Stomach (tissue), 9 donors: ENCODE results near the gene ACTN1. TPM values are rescaled to one million over a fixed set of nuclear protein-coding genes. Genes with fewer than 3 reads are reported as not detected.

ENCODE experiments used
- DNase-seq, 2 donors: peaks; one replicate each; pipeline versions ENCODE4 v3.0.0 to v3.0.0-alpha.2; 2013 to 2019
- H3K27ac ChIP-seq, 5 donors: fragments of 200-600 bp in 4 of 5; sonication (generic) in 4 of 5; one replicate each; pipeline ENCODE4 v1.5.1; 2013 to 2019; ENCODE audit warnings: mild to moderate bottlenecking in 1 of 5, moderate library complexity in 1 of 5
- H3K27me3 ChIP-seq, 3 donors: fragments of 200-600 bp; sonication (generic); one replicate each; pipeline ENCODE4 v1.5.1; 2017 to 2019; ENCODE audit warnings: mixed run types in 1 of 3
- H3K36me3 ChIP-seq, 4 donors: fragments of 200-600 bp; sonication (generic); 1 replicate in 3 of 4; 2 replicates in 1 of 4; pipeline ENCODE4 v1.5.1; 2016 to 2019
- H3K4me1 ChIP-seq, 4 donors: fragments of 200-600 bp; sonication (generic); one replicate each; pipeline ENCODE4 v1.5.1; 2016 to 2019
- H3K4me3 ChIP-seq, 4 donors: fragments of 200-600 bp; sonication (generic) in 3 of 4; one replicate each; pipeline ENCODE4 v1.5.1; 2016 to 2019; ENCODE audit warnings: mild to moderate bottlenecking in 1 of 4
- H3K9me3 ChIP-seq, 4 donors: fragments of 200-600 bp; sonication (generic); one replicate each; pipeline ENCODE4 v1.5.1; 2016 to 2019
- CTCF ChIP-seq, 7 experiments: fragments of 450-650 bp in 4 of 7; fragments of 200-600 bp in 3 of 7; sonication (generic) in 3 of 7; IDR thresholded peaks; one replicate each; pipeline ENCODE4 v1.5.1; 2016 to 2019; ENCODE audit warnings: antibody characterized with exemption in 7 of 7, control low read depth in 2 of 7, mild to moderate bottlenecking in 1 of 7
- EP300 ChIP-seq: sonication (generic); formaldehyde crosslinking; IDR thresholded peaks from one replicate; pipeline ENCODE4 v1.6.1; 2017; ENCODE audit warnings: antibody characterized with exemption
- POLR2A ChIP-seq, 4 donors: fragments of 450-650 bp; IDR thresholded peaks; one replicate each; pipeline ENCODE4 v1.6.1; 2016; ENCODE audit warnings: antibody characterized with exemption in 4 of 4, control low read depth in 2 of 4, mild to moderate bottlenecking in 1 of 4, moderate library complexity in 1 of 4
- POLR2AphosphoS5 ChIP-seq, 3 donors: sonication (generic); formaldehyde crosslinking; IDR thresholded peaks; one replicate each; pipeline ENCODE4 v1.6.1; 2016; ENCODE audit warnings: antibody characterized with exemption in 3 of 3
- WGBS, 5 donors: extraction: QIAGEN DNeasy Blood & Tissue Kit in 3 of 5; methylation state at CpG; one replicate each; pipeline versions ENCODE4 v1.1.5 to v1.1.7; 2013 to 2018; 5-methylcytosine and 5-hydroxymethylcytosine counted together
- intact Hi-C: fragments of 100-400 bp; cut with DNase I; formaldehyde crosslinking; loops from one replicate; pipeline ENCODE4 v1.15.1; 2023; ENCODE audit warnings: low total_unique reads
- polyA plus RNA-seq, 3 donors: library from polyadenylated mRNA; stranded (reverse); fragments of 200-250 nt; gene quantifications; one replicate each; pipeline ENCODE4 v1.2.3, GENCODE V29; 2013
- total RNA-seq, 5 donors: library from RNA; depleted of rRNA; stranded (reverse); fragments of >200 nt; gene quantifications; one replicate each; pipeline versions ENCODE4 v1.1.0 to v1.2.3, GENCODE V29; 2014 to 2016
- donor health status: healthy with polysubstance abuse.
- donor health status: Bipolar disorder and iron deficiency.
- donor health status: healthy.

The ACTN1 gene
- total and polyA plus RNA-seq, 8 donors, result 25.7 to 504 (median 196) TPM

GRCh38 chr14:68932231-68932630 is 46.9 kb downstream of the ACTN1 start:
- intact Hi-C loops, result no loop called here
- H3K27ac ChIP-seq, result peak overlapping the region in 4 of 5 donors; percentile 56 to 91 (median 85)
- no peak for DNase-seq
- H3K4me3 ChIP-seq, result no peak overlapping the region
- no peaks in the 10 kb centered on the region for H3K27me3 ChIP-seq
- H3K4me1 ChIP-seq, result peaks cover 66 to 99% (median 81%) of the 10 kb centered on the region in 4 donors
- 63 to 77% (median 68%) methylated on average over 4 of the region's 4 CpGs for WGBS, 5 donors
- TF ChIP-seq POLR2A (IDR thresholded peaks at IDR 0.05), result no peak
- no peak for TF ChIP-seq EP300
- TF ChIP-seq POLR2AphosphoS5 (IDR thresholded peaks at IDR 0.05), result no peak
- TF ChIP-seq CTCF (IDR thresholded peaks at IDR 0.05), result no peak
- no peaks in the 10 kb centered on the region for H3K36me3 ChIP-seq
- H3K9me3 ChIP-seq, result no peaks in the 10 kb centered on the region

GRCh38 chr14:68931474-68932051 is 47.5 kb downstream of the ACTN1 start:
- DNase-seq, result no peak
- Histone ChIP-seq H3K4me1 (peaks cover 59 to 95% (median 75%) of the 10 kb centered on the region in 4 donors), H3K27ac (peak overlapping the region in 4 of 5 donors; percentile 56 to 91 (median 85)), H3K4me3 (no peak overlapping the region), H3K36me3 (no peaks in the 10 kb centered on the region), H3K9me3 (no peaks in the 10 kb centered on the region), H3K27me3 (no peaks in the 10 kb centered on the region)
- WGBS, 5 donors, result 66 to 93% (median 89%) methylated on average over 5 of the region's 5 CpGs
- TF ChIP-seq POLR2AphosphoS5 (IDR thresholded peaks at IDR 0.05) (no peak), CTCF (IDR thresholded peaks at IDR 0.05) (no peak), POLR2A (IDR thresholded peaks at IDR 0.05) (no peak), EP300 (no peak)
- intact Hi-C loops, result no loop called here

GRCh38 chr14:68931063-68931462 is 48.0 kb downstream of the ACTN1 start:
- 81 to 93% (median 91%) methylated on average over 3 of the region's 3 CpGs for WGBS, 5 donors
- no peak for TF ChIP-seq POLR2A (IDR thresholded peaks at IDR 0.05)
- no peak for TF ChIP-seq EP300
- TF ChIP-seq CTCF (IDR thresholded peaks at IDR 0.05), result no peak
- TF ChIP-seq POLR2AphosphoS5 (IDR thresholded peaks at IDR 0.05), result no peak
- DNase-seq, result no peak
- no peaks in the 10 kb centered on the region for H3K27me3 ChIP-seq
- intact Hi-C loops, result no loop called here
- H3K4me3 ChIP-seq, result no peak overlapping the region
- H3K4me1 ChIP-seq, result peaks cover 54 to 90% (median 70%) of the 10 kb centered on the region in 4 donors
- peak overlapping the region in 4 of 5 donors; percentile 42 to 91 (median 70) for H3K27ac ChIP-seq
- no peaks in the 10 kb centered on the region for H3K36me3 ChIP-seq
- peaks cover 0 to 5% (median 2%) of the 10 kb centered on the region in 4 donors for H3K9me3 ChIP-seq

- intact Hi-C loops, result no loop called here
- 81 to 90% (median 86%) methylated on average over 8 to 12 of the region's 12 CpGs for WGBS, 5 donors
- Histone ChIP-seq H3K9me3 (peaks cover 0 to 7% (median 3%) of the 10 kb centered on the region in 4 donors), H3K36me3 (peaks cover under 1 to 10% (median 7%) of the 10 kb centered on the region in 4 donors), H3K4me3 (peak overlapping the region in 1 of 4 donors; percentile 3), H3K27ac (peak overlapping the region in 4 of 5 donors; percentile 65 to 91 (median 82)), H3K27me3 (no peaks in the 10 kb centered on the region), H3K4me1 (peaks cover 42 to 81% (median 62%) of the 10 kb centered on the region in 4 donors)
- no peak for TF ChIP-seq CTCF (IDR thresholded peaks at IDR 0.05)
- no peak for TF ChIP-seq POLR2A (IDR thresholded peaks at IDR 0.05)
- TF ChIP-seq POLR2AphosphoS5 (IDR thresholded peaks at IDR 0.05), result no peak
- no peak for TF ChIP-seq EP300
- DNase-seq, result no peak
These were observed 49.3 kb downstream of the ACTN1 start for GRCh38 chr14:68929623-68930307.
